Muscle layer of colon (tissue), 2 donors: Measurements from ENCODE around the gene GIGYF2.
"Not testable (repeated sequence)": the region's sequence is repeated elsewhere in the genome, so short reads cannot be mapped to it uniquely, and the experiment has no call there.

Source experiments
- H3K27ac ChIP-seq: one replicate; pipeline ENCODE4 v1.7.0; 2013; ENCODE audit warnings: low read depth, mild to moderate bottlenecking, low read length, moderate library complexity
- H3K27me3 ChIP-seq, 2 donors: one replicate each; pipeline ENCODE4 v1.7.0; 2013; ENCODE audit warnings: low read length in 2 of 2, mild to moderate bottlenecking in 2 of 2; ENCODE audit not compliant: insufficient read depth in 2 of 2, control insufficient read depth in 1 of 2
- H3K36me3 ChIP-seq: one replicate; pipeline ENCODE4 v1.7.0; 2013; ENCODE audit warnings: mild to moderate bottlenecking, low read length; ENCODE audit not compliant: insufficient read depth
- H3K4me1 ChIP-seq: one replicate; pipeline ENCODE4 v1.7.0; 2013; ENCODE audit warnings: mild to moderate bottlenecking, low read length; ENCODE audit not compliant: insufficient read depth
- H3K4me3 ChIP-seq, 2 donors: one replicate each; pipeline ENCODE4 v1.7.0; 2013; ENCODE audit warnings: low read length in 2 of 2, low read depth in 1 of 2, mild to moderate bottlenecking in 1 of 2, moderate library complexity in 1 of 2
- H3K9ac ChIP-seq: one replicate; pipeline ENCODE4 v1.7.0; 2013; ENCODE audit warnings: low read length
- H3K9me3 ChIP-seq: one replicate; pipeline ENCODE4 v1.7.0; 2013; ENCODE audit warnings: mild to moderate bottlenecking, low read length
- donor health status: abdominal sarcoma.
- donor health status: Adenocarcinoma of cecum.

GIGYF2 gene

DNA sequence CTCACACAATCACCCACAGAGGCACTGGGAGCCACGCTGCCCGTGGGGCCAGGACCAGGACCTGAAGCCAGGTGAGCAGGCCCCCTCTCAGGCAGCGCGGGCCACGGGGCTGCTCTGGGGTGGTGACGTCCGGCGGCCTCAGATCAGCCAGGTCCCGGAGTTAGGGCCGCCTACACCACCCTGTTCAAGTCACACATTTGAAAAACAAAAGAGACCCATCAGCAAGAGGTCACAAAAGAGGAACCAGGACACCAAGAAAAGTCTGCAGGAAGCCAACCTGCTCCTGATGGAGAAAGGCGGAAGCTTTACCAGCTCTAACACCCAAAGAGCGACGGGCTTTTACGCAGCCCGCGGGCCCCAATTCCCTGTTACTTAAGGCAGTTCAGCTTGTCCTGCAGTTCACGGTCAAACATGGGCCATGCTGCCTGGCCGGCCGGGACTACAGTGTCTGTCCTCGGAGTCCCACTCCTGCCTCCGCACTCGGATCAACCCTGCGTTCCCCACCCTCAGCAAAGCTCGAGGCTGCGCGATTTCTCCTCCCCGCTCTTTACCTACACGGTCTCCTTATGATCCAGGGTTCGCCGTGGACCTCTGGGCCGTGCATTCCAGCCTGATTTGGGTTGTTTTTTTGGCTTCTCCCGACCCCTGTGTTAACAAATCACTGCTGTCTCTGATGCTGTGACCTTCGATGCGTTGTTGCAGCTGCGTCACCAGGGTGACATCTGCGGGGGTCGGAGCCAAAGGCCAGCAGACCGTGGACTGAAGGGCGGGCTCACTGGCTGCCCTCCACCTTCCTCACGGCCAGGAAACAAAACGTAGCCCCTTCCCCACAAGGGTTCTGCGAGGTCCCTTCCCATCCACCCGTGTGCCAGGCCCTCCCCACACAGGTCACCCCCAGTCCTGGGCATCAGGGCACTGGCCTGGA is 203.9 kb downstream of the GIGYF2 start:
- Histone ChIP-seq H3K9me3 (no peaks in the 10 kb centered on the region), H3K4me1 (no peaks in the 10 kb centered on the region), H3K27ac (no peak overlapping the region), H3K27me3 (peaks cover 0 to 7% of the 10 kb centered on the region in 2 donors), H3K9ac (no peak overlapping the region), H3K4me3 (no peak overlapping the region), H3K36me3 (no peaks in the 10 kb centered on the region)

GRCh38 chr2:232901736-232902578 is 204.8 kb downstream of the GIGYF2 start:
- Histone ChIP-seq H3K4me1 (no peaks in the 10 kb centered on the region), H3K27ac (no peak overlapping the region), H3K27me3 (peaks cover 0 to 7% of the 10 kb centered on the region in 2 donors), H3K36me3 (no peaks in the 10 kb centered on the region), H3K4me3 (no peak overlapping the region), H3K9ac (no peak overlapping the region), H3K9me3 (no peaks in the 10 kb centered on the region)

DNA sequence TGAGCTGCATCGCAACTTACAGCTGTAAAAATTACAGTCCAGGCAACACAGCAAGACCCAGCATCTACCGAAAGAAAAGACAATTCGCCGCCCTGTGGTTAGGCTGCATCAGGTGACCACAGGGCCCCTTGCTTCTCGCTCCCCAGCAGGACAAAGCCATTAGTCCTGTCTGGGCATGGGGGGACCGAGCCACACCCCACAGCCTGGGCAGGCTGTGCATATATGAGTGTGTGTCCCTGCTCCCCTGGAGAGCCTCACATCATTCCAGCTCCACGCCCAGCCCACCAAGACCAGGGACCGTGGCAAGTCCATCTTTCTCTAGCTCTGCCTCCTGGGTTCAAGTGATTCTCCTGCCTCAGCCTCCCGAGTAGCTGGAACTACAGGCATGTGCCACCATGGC is 206.9 kb downstream of the GIGYF2 start:
- Histone ChIP-seq H3K4me3 (no peak overlapping the region), H3K9ac (no peak overlapping the region), H3K4me1 (no peaks in the 10 kb centered on the region), H3K27me3 (peaks cover 0 to 7% of the 10 kb centered on the region in 2 donors), H3K9me3 (no peaks in the 10 kb centered on the region), H3K36me3 (no peaks in the 10 kb centered on the region), H3K27ac (no peak overlapping the region)

DNA sequence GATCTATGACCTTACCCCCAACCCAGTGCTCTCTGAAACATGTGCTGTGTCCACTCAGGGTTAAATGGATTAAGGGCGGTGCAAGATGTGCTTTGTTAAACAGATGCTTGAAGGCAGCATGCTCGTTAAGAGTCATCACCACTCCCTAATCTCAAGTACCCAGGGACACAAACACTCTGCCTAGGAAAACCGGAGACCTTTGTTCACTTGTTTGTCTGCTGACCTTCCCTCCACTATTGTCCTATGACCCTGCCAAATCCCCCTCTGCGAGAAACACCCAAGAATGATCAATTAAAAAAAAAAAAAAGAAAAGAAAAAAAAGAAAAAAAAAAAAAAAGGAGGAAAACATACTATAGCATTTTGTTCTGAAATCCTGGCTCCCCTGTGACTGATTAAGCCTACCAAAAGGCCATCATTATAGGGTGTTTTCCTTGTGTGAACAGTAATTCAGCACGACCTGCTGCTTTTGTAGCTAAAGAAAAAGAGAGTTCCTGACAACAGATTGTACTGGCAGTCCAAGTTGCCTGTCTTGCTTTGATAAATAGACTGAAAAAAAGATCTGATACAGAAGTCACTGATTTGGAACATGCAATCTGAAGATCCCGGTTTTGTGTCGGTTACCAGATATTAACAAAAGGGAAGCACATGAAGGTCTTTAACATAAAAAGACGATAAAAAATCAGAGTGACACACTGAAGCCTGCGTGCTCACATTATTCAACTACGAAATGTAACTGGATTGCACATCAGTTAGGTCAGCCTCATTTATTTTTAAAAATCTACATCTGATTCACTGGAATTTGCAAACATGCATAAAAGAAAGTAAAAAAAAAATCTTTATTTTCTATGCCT is 210.0 kb downstream of the GIGYF2 start:
- not testable (repeated sequence) for H3K9me3 ChIP-seq, H3K9ac ChIP-seq, H3K27me3 ChIP-seq, H3K36me3 ChIP-seq, H3K4me1 ChIP-seq, H3K27ac ChIP-seq, H3K4me3 ChIP-seq

DNA sequence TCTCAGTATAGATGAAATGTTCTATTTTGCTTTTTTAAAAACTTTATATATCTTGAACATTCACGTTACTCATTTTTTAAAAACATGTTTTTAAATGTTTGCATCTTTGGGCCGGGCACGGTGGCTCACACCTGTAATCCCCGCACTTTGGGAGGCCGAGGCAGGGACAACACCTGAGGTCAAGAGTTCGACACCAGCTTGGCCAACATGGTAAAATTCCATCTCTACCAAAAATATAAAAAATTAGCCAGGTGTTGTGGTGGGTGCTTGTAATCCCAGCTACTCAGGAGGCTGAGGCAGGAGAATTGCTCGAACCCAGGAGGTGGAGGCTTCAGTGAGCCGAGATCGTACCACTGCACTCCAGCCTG is 210.6 kb downstream of the GIGYF2 start:
- not testable (repeated sequence) for H3K9ac ChIP-seq, H3K36me3 ChIP-seq

GRCh38 chr2:232908695-232909094 is 211.6 kb downstream of the GIGYF2 start:
- H3K36me3 ChIP-seq, result no peaks in the 10 kb centered on the region
- no peak overlapping the region for H3K4me3 ChIP-seq
- H3K9ac ChIP-seq, result no peak overlapping the region

More for the DNA sequence above, 210.6 kb downstream of the GIGYF2 start:
- H3K27me3 ChIP-seq, H3K9me3 ChIP-seq, H3K4me1 ChIP-seq, H3K27ac ChIP-seq, H3K4me3 ChIP-seq: not testable (repeated sequence)

More at GRCh38 chr2:232908695-232909094, 211.6 kb downstream of the GIGYF2 start:
- Histone ChIP-seq H3K9me3 (peaks cover 4% of the 10 kb centered on the region), H3K4me1 (no peaks in the 10 kb centered on the region), H3K27me3 (no peaks in the 10 kb centered on the region), H3K27ac (no peak overlapping the region)
